Measurements from ENCODE around the gene ZNF19. TPM values are rescaled to one million over a fixed set of nuclear protein-coding genes. Genes with fewer than 3 reads are reported as not detected.

ZNF19 gene
- total RNA-seq, 1 experiment from 2014 or later, result 3.3 TPM

- no peak for DNase-seq (ENCODE audit: low read depth, low spot score)
- in situ Hi-C loops (cut with HindIII; ENCODE audit: low pct_unique_long_range_greater_than_20kb, low sequenced_read_pairs), result no loop called here
Observed at GRCh38 chr16:71428385-71428784, 60.7 kb downstream of the ZNF19 start.

- in situ Hi-C loops (cut with HindIII; ENCODE audit: low pct_unique_long_range_greater_than_20kb, low sequenced_read_pairs), result no loop called here
- no peak for DNase-seq (ENCODE audit: low read depth, low spot score)
Observed at GRCh38 chr16:71426880-71427615, 62.1 kb downstream of the ZNF19 start.

GRCh38 chr16:71426069-71426879 lies 62.9 kb downstream of the ZNF19 start:
- DNase-seq (ENCODE audit: low read depth, low spot score), result peak; percentile 96
- in situ Hi-C loops (cut with HindIII; ENCODE audit: low pct_unique_long_range_greater_than_20kb, low sequenced_read_pairs), result no loop called here

- in situ Hi-C loops (cut with HindIII; ENCODE audit: low pct_unique_long_range_greater_than_20kb, low sequenced_read_pairs), result no loop called here
- no peak for DNase-seq (ENCODE audit: low read depth, low spot score)
Observed at GRCh38 chr16:71425746-71426068, 63.4 kb downstream of the ZNF19 start.

GRCh38 chr16:71424626-71425025 lies 64.5 kb downstream of the ZNF19 start:
- in situ Hi-C loops (cut with HindIII; ENCODE audit: low pct_unique_long_range_greater_than_20kb, low sequenced_read_pairs), result no loop called here
- no peak for DNase-seq (ENCODE audit: low read depth, low spot score)

- in situ Hi-C loops (cut with HindIII; ENCODE audit: low pct_unique_long_range_greater_than_20kb, low sequenced_read_pairs), result no loop called here
- no peak for DNase-seq (ENCODE audit: low read depth, low spot score)
Observed at GRCh38 chr16:71423865-71424264, 65.3 kb downstream of the ZNF19 start.

Other genes with a start within 250 kb of the ZNF19 start
- 30.3 and 30.7 TPM in 2 replicates for gene CMTR2, start 199.9 kb downstream of the ZNF19 start, total RNA-seq (2014; rRNA removed; shearing (Covaris generic))
- 0.45 and 0.67 TPM in 2 replicates for gene CALB2, start 130.6 kb downstream of the ZNF19 start, total RNA-seq (2014; rRNA removed; shearing (Covaris generic))
- not detected in 2 replicates for gene TLE7, start 47.3 kb downstream of the ZNF19 start, total RNA-seq (2014; rRNA removed; shearing (Covaris generic))
- gene ZNF23, start 27.1 kb downstream of the ZNF19 start, total RNA-seq (2014; rRNA removed; shearing (Covaris generic)), result 7.5 and 10.7 TPM in 2 replicates
- gene CHST4, start 37.1 kb upstream of the ZNF19 start, total RNA-seq (2014; rRNA removed; shearing (Covaris generic)), result not detected in 2 replicates
- not detected in 2 replicates for gene TAT, start 87.8 kb upstream of the ZNF19 start, total RNA-seq (2014; rRNA removed; shearing (Covaris generic))
- gene MARVELD3, start 136.9 kb upstream of the ZNF19 start, total RNA-seq (2014; rRNA removed; shearing (Covaris generic)), result 0.08 TPM in 1 of 2 replicates, not detected in the other
- gene PHLPP2, start 235.4 kb upstream of the ZNF19 start, total RNA-seq (2014; rRNA removed; shearing (Covaris generic)), result 3.0 and 3.4 TPM in 2 replicates

Measured in SK-MEL-5 (cell line).